SJCRH30 (cell line): ENCODE measurements around the gene OSBPL8. TPM values are rescaled to one million over a fixed set of nuclear protein-coding genes. Genes with fewer than 3 reads are reported as not detected.

Experiments
- DNase-seq, 2 experiments: peaks; one replicate each; pipeline ENCODE4 v3.0.0-alpha.2; 2015 to 2020
- H3K27ac ChIP-seq: fragments of 250-450 bp; sonication (Bioruptor Pico); 2 replicates; pipeline ENCODE4 v1.5.1; 2020; ENCODE audit warnings: mild to moderate bottlenecking, moderate library complexity
- H3K27me3 ChIP-seq: fragments of 250-450 bp; sonication (Bioruptor Pico); 2 replicates; pipeline ENCODE4 v1.5.1; 2020; ENCODE audit warnings: mild to moderate bottlenecking, moderate library complexity
- H3K36me3 ChIP-seq: fragments of 250-450 bp; sonication (Bioruptor Pico); 2 replicates; pipeline ENCODE4 v1.5.1; 2020; ENCODE audit warnings: mild to moderate bottlenecking, moderate library complexity
- H3K4me1 ChIP-seq: fragments of 250-450 bp; sonication (Bioruptor Pico); 2 replicates; pipeline ENCODE4 v1.5.1; 2020; ENCODE audit warnings: mild to moderate bottlenecking, moderate library complexity
- H3K4me3 ChIP-seq: fragments of 250-450 bp; sonication (Bioruptor Pico); 2 replicates; pipeline ENCODE4 v1.5.1; 2020; ENCODE audit warnings: mild to moderate bottlenecking, moderate library complexity
- H3K9me3 ChIP-seq: fragments of 250-450 bp; sonication (Bioruptor Pico); replicated peaks from 2 replicates; pipeline ENCODE4 v1.5.1; 2020; ENCODE audit warnings: mild to moderate bottlenecking, moderate library complexity
- total RNA-seq: library from RNA; depleted of rRNA; stranded (reverse); fragments of >200 nt; shearing (Covaris generic); gene quantifications from 2 replicates; pipeline ENCODE4 v1.2.3, GENCODE V29; 2014

Gene OSBPL8
- total RNA-seq, 1 experiment from 2014 or later = 64.0 TPM

GRCh38 chr12:76422154-76422542 is 137.4 kb downstream of the OSBPL8 start:
- H3K27me3 ChIP-seq = no peaks in the 10 kb centered on the region
- H3K36me3 ChIP-seq = no peaks in the 10 kb centered on the region
- peak overlapping the region; percentile 49 for H3K27ac ChIP-seq
- H3K4me1 ChIP-seq = peaks cover 16% of the 10 kb centered on the region
- H3K4me3 ChIP-seq = peak overlapping the region; percentile 44
- no peak for DNase-seq
- 0 out of 2 replicates have a peak, but pooled peaks cover 2% of the 10 kb centered on the region for H3K9me3 ChIP-seq

- Histone ChIP-seq H3K27me3 (no peaks in the 10 kb centered on the region), H3K4me1 (peaks cover 16% of the 10 kb centered on the region), H3K36me3 (no peaks in the 10 kb centered on the region), H3K9me3 (0 out of 2 replicates have a peak, but pooled peaks cover 2% of the 10 kb centered on the region), H3K27ac (peak overlapping the region; percentile 61), H3K4me3 (no peak overlapping the region)
- no peak for DNase-seq
Measured at GRCh38 chr12:76421046-76421445, 138.5 kb downstream of the OSBPL8 start.

GRCh38 chr12:76420222-76420621 is 139.3 kb downstream of the OSBPL8 start:
- H3K4me3 ChIP-seq = no peak overlapping the region
- H3K27me3 ChIP-seq = no peaks in the 10 kb centered on the region
- peak; percentile 33 to 63 for DNase-seq
- peak overlapping the region; percentile 61 for H3K27ac ChIP-seq
- no peaks in the 10 kb centered on the region for H3K36me3 ChIP-seq
- 0 out of 2 replicates have a peak, but pooled peaks cover 2% of the 10 kb centered on the region for H3K9me3 ChIP-seq
- H3K4me1 ChIP-seq = peaks cover 16% of the 10 kb centered on the region

- no peak overlapping the region for H3K27ac ChIP-seq
Measured at GRCh38 chr12:76417116-76417515, 142.5 kb downstream of the OSBPL8 start.

GRCh38 chr12:76413121-76413520 is 146.4 kb downstream of the OSBPL8 start:
- H3K4me3 ChIP-seq = no peak overlapping the region
- no peaks in the 10 kb centered on the region for H3K4me1 ChIP-seq
- no peak for DNase-seq
- H3K27me3 ChIP-seq = no peaks in the 10 kb centered on the region
- H3K9me3 ChIP-seq = no peaks in the 10 kb centered on the region
- H3K36me3 ChIP-seq = no peaks in the 10 kb centered on the region
- H3K27ac ChIP-seq = no peak overlapping the region

More at GRCh38 chr12:76417116-76417515, 142.5 kb downstream of the OSBPL8 start:
- Histone ChIP-seq H3K4me3 (no peak overlapping the region), H3K9me3 (no peaks in the 10 kb centered on the region), H3K4me1 (peaks cover 16% of the 10 kb centered on the region), H3K36me3 (no peaks in the 10 kb centered on the region), H3K27me3 (no peaks in the 10 kb centered on the region)
- no peak for DNase-seq

GRCh38 chr12:76410781-76411180 is 148.8 kb downstream of the OSBPL8 start:
- Histone ChIP-seq H3K27ac (no peak overlapping the region), H3K36me3 (no peaks in the 10 kb centered on the region), H3K9me3 (no peaks in the 10 kb centered on the region), H3K4me3 (no peak overlapping the region), H3K4me1 (no peaks in the 10 kb centered on the region), H3K27me3 (no peaks in the 10 kb centered on the region)
- no peak for DNase-seq

- Histone ChIP-seq H3K4me1 (no peaks in the 10 kb centered on the region), H3K36me3 (no peaks in the 10 kb centered on the region), H3K9me3 (no peaks in the 10 kb centered on the region), H3K4me3 (no peak overlapping the region), H3K27ac (no peak overlapping the region), H3K27me3 (no peaks in the 10 kb centered on the region)
- DNase-seq = no peak
Measured at GRCh38 chr12:76410371-76410770, 149.2 kb downstream of the OSBPL8 start.

- Histone ChIP-seq H3K9me3 (no peaks in the 10 kb centered on the region), H3K27ac (no peak overlapping the region), H3K36me3 (no peaks in the 10 kb centered on the region), H3K4me1 (no peaks in the 10 kb centered on the region), H3K4me3 (no peak overlapping the region), H3K27me3 (no peaks in the 10 kb centered on the region)
- DNase-seq = no peak
Measured at GRCh38 chr12:76409074-76409473, 150.5 kb downstream of the OSBPL8 start.

GRCh38 chr12:76407710-76408109 is 151.9 kb downstream of the OSBPL8 start:
- DNase-seq = no peak
- Histone ChIP-seq H3K9me3 (no peaks in the 10 kb centered on the region), H3K36me3 (no peaks in the 10 kb centered on the region), H3K27me3 (no peaks in the 10 kb centered on the region), H3K4me1 (no peaks in the 10 kb centered on the region), H3K4me3 (no peak overlapping the region), H3K27ac (no peak overlapping the region)

GRCh38 chr12:76402259-76402658 is 157.3 kb downstream of the OSBPL8 start:
- Histone ChIP-seq H3K9me3 (no peaks in the 10 kb centered on the region), H3K27ac (no peak overlapping the region), H3K27me3 (no peaks in the 10 kb centered on the region), H3K4me3 (no peak overlapping the region), H3K4me1 (no peaks in the 10 kb centered on the region), H3K36me3 (peaks cover 8% of the 10 kb centered on the region)
- no peak for DNase-seq

- H3K27ac ChIP-seq = no peak overlapping the region
- peaks cover 11% of the 10 kb centered on the region for H3K36me3 ChIP-seq
- DNase-seq = no peak
- H3K4me1 ChIP-seq = no peaks in the 10 kb centered on the region
- no peaks in the 10 kb centered on the region for H3K27me3 ChIP-seq
- no peaks in the 10 kb centered on the region for H3K9me3 ChIP-seq
- H3K4me3 ChIP-seq = no peak overlapping the region
Measured at GRCh38 chr12:76400136-76400535, 159.4 kb downstream of the OSBPL8 start.

- Histone ChIP-seq H3K27ac (no peak overlapping the region), H3K9me3 (no peaks in the 10 kb centered on the region), H3K4me3 (no peak overlapping the region), H3K4me1 (no peaks in the 10 kb centered on the region), H3K27me3 (no peaks in the 10 kb centered on the region), H3K36me3 (peaks cover 11% of the 10 kb centered on the region)
- peak in 1 of 2 experiments; percentile 2 for DNase-seq
Measured at GRCh38 chr12:76399040-76399439, 160.5 kb downstream of the OSBPL8 start.

GRCh38 chr12:76398106-76398505 is 161.5 kb downstream of the OSBPL8 start:
- H3K9me3 ChIP-seq = no peaks in the 10 kb centered on the region
- peaks cover 11% of the 10 kb centered on the region for H3K36me3 ChIP-seq
- H3K27me3 ChIP-seq = no peaks in the 10 kb centered on the region
- H3K27ac ChIP-seq = no peak overlapping the region
- no peak overlapping the region for H3K4me3 ChIP-seq
- no peak for DNase-seq
- H3K4me1 ChIP-seq = no peaks in the 10 kb centered on the region

- Histone ChIP-seq H3K4me3 (no peak overlapping the region), H3K27me3 (no peaks in the 10 kb centered on the region), H3K27ac (no peak overlapping the region), H3K9me3 (no peaks in the 10 kb centered on the region), H3K4me1 (no peaks in the 10 kb centered on the region), H3K36me3 (peaks cover 27% of the 10 kb centered on the region)
- no peak for DNase-seq
Measured at GRCh38 chr12:76391461-76391860, 168.1 kb downstream of the OSBPL8 start.

- no peaks in the 10 kb centered on the region for H3K27me3 ChIP-seq
- H3K4me1 ChIP-seq = no peaks in the 10 kb centered on the region
- DNase-seq = no peak
- H3K27ac ChIP-seq = no peak overlapping the region
- no peaks in the 10 kb centered on the region for H3K9me3 ChIP-seq
- peaks cover 44% of the 10 kb centered on the region for H3K36me3 ChIP-seq
- H3K4me3 ChIP-seq = no peak overlapping the region
Measured at GRCh38 chr12:76387614-76388013, 172.0 kb downstream of the OSBPL8 start.

- Histone ChIP-seq H3K27me3 (no peaks in the 10 kb centered on the region), H3K9me3 (no peaks in the 10 kb centered on the region), H3K36me3 (peaks cover 35% of the 10 kb centered on the region), H3K4me1 (no peaks in the 10 kb centered on the region), H3K4me3 (no peak overlapping the region), H3K27ac (no peak overlapping the region)
- no peak for DNase-seq
Measured at GRCh38 chr12:76384560-76384959, 175.0 kb downstream of the OSBPL8 start.
